HG02852 (cell line): Measurements from ENCODE around the gene FOXP1.

ENCODE experiments used
- ATAC-seq: cut with Tn5 transposase; IDR thresholded peaks from one replicate; pipeline ENCODE4 v1.9.1; 2021; ENCODE audit warnings: mild to moderate bottlenecking, moderate library complexity; ENCODE audit not compliant: unreplicated experiment

The FOXP1 gene

GRCh38 chr3:71228156-71228866, 355.2 kb downstream of the FOXP1 start:
- ATAC-seq = no peak

GRCh38 chr3:71227270-71227661, 356.3 kb downstream of the FOXP1 start:
- peak; percentile 9 for ATAC-seq

- ATAC-seq = peak; percentile 91
Observed at GRCh38 chr3:71226565-71227269, 356.8 kb downstream of the FOXP1 start.

GRCh38 chr3:71225951-71226564, 357.5 kb downstream of the FOXP1 start:
- ATAC-seq = no peak

GRCh38 chr3:71225002-71225684, 358.4 kb downstream of the FOXP1 start:
- ATAC-seq = no peak

- peak; percentile 93 for ATAC-seq
Observed at GRCh38 chr3:71219744-71220638, 363.5 kb downstream of the FOXP1 start.

- no peak for ATAC-seq
Observed at GRCh38 chr3:71218508-71218907, 365.0 kb downstream of the FOXP1 start.

- ATAC-seq = no peak
Observed at GRCh38 chr3:71217640-71218222, 365.8 kb downstream of the FOXP1 start.

GRCh38 chr3:71215351-71215750, 368.2 kb downstream of the FOXP1 start:
- ATAC-seq = no peak

GRCh38 chr3:71214797-71215196, 368.7 kb downstream of the FOXP1 start:
- no peak for ATAC-seq

GRCh38 chr3:71214016-71214415, 369.5 kb downstream of the FOXP1 start:
- no peak for ATAC-seq

GRCh38 chr3:71211083-71211482, 372.4 kb downstream of the FOXP1 start:
- ATAC-seq = no peak

- no peak for ATAC-seq
Observed at GRCh38 chr3:71210257-71211007, 373.1 kb downstream of the FOXP1 start.

GRCh38 chr3:71208211-71209095, 375.1 kb downstream of the FOXP1 start:
- ATAC-seq = no peak

- ATAC-seq = no peak
Observed at GRCh38 chr3:71207632-71208031, 375.9 kb downstream of the FOXP1 start.

GRCh38 chr3:71206305-71207165, 377.0 kb downstream of the FOXP1 start:
- ATAC-seq = no peak

- ATAC-seq = no peak
Observed at GRCh38 chr3:71203727-71204488, 379.6 kb downstream of the FOXP1 start.
